Activated CD8-positive, alpha-beta T cell treated with anti-CD3 and anti-CD28 coated beads for 36 hours (primary cell): ENCODE data around the gene CCZ1. TPM values are rescaled to one million over a fixed set of nuclear protein-coding genes. Genes with fewer than 3 reads are reported as not detected.
"Not testable (repeated sequence)": the region's sequence is repeated elsewhere in the genome, so short reads cannot be mapped to it uniquely, and the experiment has no call there.

Experiments
- ATAC-seq: fragments of 200-7000 bp; cut with Tn5 transposase; one replicate; pipeline ENCODE4 v1.10.0; 2021; ENCODE audit warnings: mild to moderate bottlenecking, moderate library complexity
- CTCF ChIA-PET: fragments of 350-600 bp; sonication (Branson Sonifier 250); formaldehyde crosslinking; loops from one replicate; lab custom pipeline; 2021; ENCODE audit warnings: antibody characterized with exemption; lab: Charles Lee
- POLR2A ChIA-PET: fragments of 350-600 bp; sonication (Branson Sonifier 250); formaldehyde crosslinking; loops from one replicate; lab custom pipeline; 2021; ENCODE audit warnings: antibody characterized with exemption; lab: Charles Lee
- DNase-seq: peaks from one replicate; pipeline ENCODE4 v3.0.0-alpha.2; 2020
- H3K27ac Mint-ChIP-seq: one replicate; pipeline ENCODE4 v1.8.0; 2021; ENCODE audit warnings: mild to moderate bottlenecking, mixed read lengths
- H3K27me3 Mint-ChIP-seq: one replicate; pipeline ENCODE4 v1.8.0; 2021; ENCODE audit warnings: mixed read lengths
- H3K36me3 Mint-ChIP-seq: one replicate; pipeline ENCODE4 v1.8.0; 2021; ENCODE audit warnings: low read depth, mixed read lengths
- H3K4me1 Mint-ChIP-seq: one replicate; pipeline ENCODE4 v1.8.0; 2021; ENCODE audit warnings: low read depth, mixed read lengths
- H3K4me3 Mint-ChIP-seq: one replicate; pipeline ENCODE4 v1.8.0; 2021; ENCODE audit warnings: mild to moderate bottlenecking, moderate library complexity, mixed read lengths
- H3K9me3 Mint-ChIP-seq: one replicate; pipeline ENCODE4 v1.8.0; 2021; ENCODE audit warnings: mixed read lengths
- intact Hi-C: fragments of 100-400 bp; cut with micrococcal nuclease; formaldehyde crosslinking; loops from one replicate; pipeline ENCODE4 v1.10.0; 2022
- total RNA-seq, 2 experiments: library from RNA; stranded (reverse); gene quantifications; one replicate each; pipeline ENCODE4 v1.2.3, GENCODE V29; 2021

The CCZ1 gene
- total RNA-seq, 2 experiments from 2014 or later = 102 to 107 TPM

GRCh38 chr7:5931250-5931649 lies 32.7 kb downstream of the CCZ1 start:
- H3K36me3 Mint-ChIP-seq, DNase-seq, H3K27ac Mint-ChIP-seq, H3K4me1 Mint-ChIP-seq, intact Hi-C loops, CTCF ChIA-PET, ATAC-seq, H3K9me3 Mint-ChIP-seq, H3K27me3 Mint-ChIP-seq, POLR2A ChIA-PET, H3K4me3 Mint-ChIP-seq: not testable (repeated sequence)

GRCh38 chr7:5931905-5932644 lies 33.5 kb downstream of the CCZ1 start:
- CTCF ChIA-PET, H3K4me3 Mint-ChIP-seq, POLR2A ChIA-PET, DNase-seq, ATAC-seq, H3K9me3 Mint-ChIP-seq, intact Hi-C loops, H3K27ac Mint-ChIP-seq, H3K36me3 Mint-ChIP-seq, H3K27me3 Mint-ChIP-seq, H3K4me1 Mint-ChIP-seq: not testable (repeated sequence)

DNA sequence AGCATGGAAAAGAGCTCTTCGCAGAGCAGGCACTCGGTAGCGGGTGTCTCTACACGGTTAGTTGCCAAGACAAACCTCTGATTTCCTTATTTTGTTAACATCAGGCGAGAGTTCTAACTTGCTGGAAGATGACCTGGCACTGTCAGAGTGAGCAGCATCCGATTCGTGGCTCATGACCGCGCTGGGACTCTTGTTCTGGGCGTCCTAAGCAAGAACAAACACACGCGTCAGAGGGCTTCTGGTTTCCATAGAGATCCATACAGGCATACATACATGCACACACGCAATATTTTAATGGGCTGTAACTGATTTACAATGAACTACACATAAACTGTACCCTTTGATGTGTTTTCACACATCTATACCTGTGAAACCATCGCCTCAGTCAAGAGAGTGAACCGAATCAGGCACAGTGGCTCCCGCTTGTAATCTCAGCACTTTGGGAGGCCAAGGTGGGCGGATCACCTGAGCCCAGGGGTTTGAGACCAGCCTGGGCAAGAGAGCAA lies 36.5 kb downstream of the CCZ1 start:
- H3K27me3 Mint-ChIP-seq, H3K9me3 Mint-ChIP-seq, ATAC-seq, H3K27ac Mint-ChIP-seq, H3K36me3 Mint-ChIP-seq, CTCF ChIA-PET, POLR2A ChIA-PET, H3K4me3 Mint-ChIP-seq, intact Hi-C loops, DNase-seq, H3K4me1 Mint-ChIP-seq: not testable (repeated sequence)

DNA sequence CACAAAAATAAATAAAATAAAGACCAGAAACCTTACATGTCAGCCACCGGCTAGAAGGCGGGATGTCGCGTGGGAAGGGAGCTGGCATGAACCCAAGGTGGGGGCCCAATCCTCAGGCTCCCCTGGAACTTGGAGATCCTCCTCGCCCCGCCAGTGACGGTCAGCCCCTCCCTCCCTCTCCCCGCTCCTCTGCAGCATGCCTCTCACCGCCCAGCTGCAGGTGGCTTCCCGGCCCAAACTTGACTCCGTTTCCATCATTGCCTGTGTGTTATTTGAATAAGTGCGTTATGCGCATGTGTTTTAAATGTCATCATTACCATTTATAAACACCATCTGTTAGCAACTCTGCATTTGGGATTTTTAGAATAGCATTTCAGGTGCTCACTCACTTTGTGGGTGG lies 64.7 kb downstream of the CCZ1 start:
- H3K27ac Mint-ChIP-seq, H3K4me1 Mint-ChIP-seq, ATAC-seq, intact Hi-C loops, POLR2A ChIA-PET, H3K4me3 Mint-ChIP-seq, DNase-seq, CTCF ChIA-PET, H3K27me3 Mint-ChIP-seq, H3K9me3 Mint-ChIP-seq, H3K36me3 Mint-ChIP-seq: not testable (repeated sequence)

DNA sequence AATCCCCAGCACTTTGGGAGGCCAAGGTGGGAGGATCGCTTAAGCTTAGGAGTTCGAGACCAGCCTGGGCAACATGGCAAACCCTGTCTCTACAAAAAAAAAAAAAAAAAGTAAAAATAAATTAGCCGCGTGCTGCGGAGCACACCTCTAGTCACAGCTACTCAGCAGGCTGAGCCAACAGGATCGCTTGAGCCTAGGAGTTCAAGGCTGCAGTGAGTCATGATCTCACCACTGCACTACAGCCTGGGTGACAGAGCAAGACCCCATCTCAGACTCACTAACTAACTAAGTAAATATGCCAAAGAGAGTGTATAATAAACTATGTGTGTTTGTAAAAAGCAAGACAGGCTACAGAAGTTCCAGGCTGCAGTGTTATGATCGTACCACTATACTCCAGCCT lies 65.3 kb downstream of the CCZ1 start:
- H3K27ac Mint-ChIP-seq, H3K27me3 Mint-ChIP-seq, CTCF ChIA-PET, DNase-seq, ATAC-seq, POLR2A ChIA-PET, H3K4me3 Mint-ChIP-seq, H3K36me3 Mint-ChIP-seq, intact Hi-C loops, H3K9me3 Mint-ChIP-seq, H3K4me1 Mint-ChIP-seq: not testable (repeated sequence)

DNA sequence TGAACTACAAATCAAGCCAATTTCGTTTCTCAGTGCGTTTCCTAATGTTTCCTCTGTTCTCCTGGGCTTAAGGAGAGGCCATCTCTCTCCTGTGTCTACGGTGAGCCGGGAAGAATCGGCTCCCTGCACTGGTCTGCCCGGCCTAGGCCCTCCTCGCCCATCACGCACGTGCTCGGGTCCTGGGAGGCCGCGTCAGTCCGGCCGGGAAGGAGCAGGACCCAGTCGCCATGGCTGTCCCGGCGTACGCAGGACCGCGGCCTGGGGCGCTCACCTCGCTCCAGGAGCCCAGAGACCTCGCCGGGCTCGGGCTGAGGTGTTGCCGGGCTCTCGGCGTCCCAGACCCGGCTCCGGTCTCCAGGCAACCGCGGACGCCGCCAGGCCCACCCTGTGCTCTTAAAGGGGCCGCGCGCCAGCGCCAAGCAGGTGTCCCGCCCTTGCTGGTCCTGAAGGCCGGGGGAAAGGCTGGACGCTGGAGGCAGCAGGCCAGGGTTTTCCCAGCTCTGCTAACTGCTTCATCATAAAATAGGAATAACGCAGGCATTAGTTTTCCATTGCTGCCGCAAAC lies 71.9 kb downstream of the CCZ1 start, which contains the start of gene RSPH10B:
RSPH10B (minus strand) TSS at position 343 of the 565 bp plus-strand sequence. CDS start 3,573 bp downstream, outside the sequence.
- H3K4me3 Mint-ChIP-seq, H3K27ac Mint-ChIP-seq, CTCF ChIA-PET, DNase-seq, H3K4me1 Mint-ChIP-seq, intact Hi-C loops, H3K36me3 Mint-ChIP-seq, H3K9me3 Mint-ChIP-seq, H3K27me3 Mint-ChIP-seq, POLR2A ChIA-PET: not testable (repeated sequence)
- ATAC-seq = peak; percentile 39

- H3K4me1 Mint-ChIP-seq, intact Hi-C loops, CTCF ChIA-PET, H3K27me3 Mint-ChIP-seq, H3K4me3 Mint-ChIP-seq, ATAC-seq, H3K9me3 Mint-ChIP-seq, H3K36me3 Mint-ChIP-seq, POLR2A ChIA-PET, DNase-seq, H3K27ac Mint-ChIP-seq: not testable (repeated sequence)
Measured at GRCh38 chr7:5973580-5973979, 75.0 kb downstream of the CCZ1 start.

Other genes starting within 250 kb of the CCZ1 start
- gene RNF216, start 117.1 kb upstream of the CCZ1 start, total RNA-seq = 10 to 100 TPM; 46.2 to 48.0 TPM
- not detected for gene OCM, start 17.9 kb upstream of the CCZ1 start, total RNA-seq
- under 1 TPM in 1 of 2 experiments, not detected in 1; 0.59 TPM for gene RSPH10B, start 72.0 kb downstream of the CCZ1 start, total RNA-seq
- 10 to 100 TPM; 20.5 to 22.8 TPM for gene PMS2, start 110.3 kb downstream of the CCZ1 start, total RNA-seq
- 10 to 100 TPM; 50.6 to 54.7 TPM for gene AIMP2, start 110.5 kb downstream of the CCZ1 start, total RNA-seq
- under 1 TPM in 1 of 2 experiments, not detected in 1; 0.27 TPM for gene ANKRD61, start 132.6 kb downstream of the CCZ1 start, total RNA-seq
- 100 to 1,000 TPM; 110 to 115 TPM for gene EIF2AK1, start 160.4 kb downstream of the CCZ1 start, total RNA-seq
- 10 to 100 TPM in 1 of 2 experiments, 1 to 10 TPM in 1; 9.7 to 10.4 TPM for gene USP42, start 206.2 kb downstream of the CCZ1 start, total RNA-seq